Measurements from ENCODE around the gene TIAM1.

GRCh38 chr21:31136891-31137290 is 207.2 kb downstream of the TIAM1 start:
- no peak for TF ChIP-seq FOSL2 (IDR thresholded peaks at IDR 0.05)
- TF ChIP-seq FOSL2 (CRISPR knock-in tag; IDR thresholded peaks at IDR 0.05): no peak
- no peak for TF ChIP-seq CTCF (IDR thresholded peaks at IDR 0.05)
- TF ChIP-seq RNF2 (IDR thresholded peaks at IDR 0.05; ENCODE audit: borderline replicate concordance, low read depth): no peak
- TF ChIP-seq POLR2A (IDR thresholded peaks at IDR 0.05; ENCODE audit: low read length): no peak
- TF ChIP-seq HOXB13 (CRISPR knock-in tag; IDR thresholded peaks at IDR 0.05; ENCODE audit: low read depth): no peak
- no peak for TF ChIP-seq MAX (IDR thresholded peaks at IDR 0.05)
- no peak for TF ChIP-seq BHLHE40 (IDR thresholded peaks at IDR 0.05; ENCODE audit: low read depth, low read length)
- TF ChIP-seq HMGXB4 (CRISPR knock-in tag; IDR thresholded peaks at IDR 0.05; ENCODE audit: borderline replicate concordance): no peak
- no peak for TF ChIP-seq HDAC2 (IDR thresholded peaks at IDR 0.05)
- no peak for TF ChIP-seq MYC (IDR thresholded peaks at IDR 0.05; ENCODE audit: borderline replicate concordance, low read length)
- TF ChIP-seq EP300 (IDR thresholded peaks at IDR 0.05): no peak
- no peak for TF ChIP-seq CBX8 (IDR thresholded peaks at IDR 0.05)
- no peak for TF ChIP-seq SMC3 (IDR thresholded peaks at IDR 0.05)
